ENCODE data around the gene LAMA4. TPM values are rescaled to one million over a fixed set of nuclear protein-coding genes. Genes with fewer than 3 reads are reported as not detected.

Gene LAMA4
- total RNA-seq, 6 experiments from 2014 or later, result 80.6 to 130 (median 89.8) TPM

DNA sequence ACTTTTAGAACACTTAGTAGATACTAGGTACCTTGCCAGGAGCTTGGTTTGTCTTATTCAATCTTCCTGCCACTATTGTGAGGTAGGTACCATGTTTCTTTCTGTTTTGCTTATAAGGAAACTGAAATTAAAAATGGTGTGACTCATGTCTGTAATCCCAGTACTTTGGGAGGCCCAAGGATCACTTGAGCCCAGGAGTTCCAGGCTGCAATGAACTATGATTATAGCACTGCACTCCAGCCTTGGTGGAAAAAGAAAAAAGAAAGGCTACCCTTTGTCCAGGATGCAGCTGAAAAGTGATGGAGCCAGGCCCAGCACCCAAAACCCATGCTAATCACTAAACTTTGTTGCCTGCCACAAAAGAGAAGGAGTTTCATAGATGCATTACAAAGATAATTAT is 34.1 kb upstream of the LAMA4 start:
- TF ChIP-seq, protein P1, sequence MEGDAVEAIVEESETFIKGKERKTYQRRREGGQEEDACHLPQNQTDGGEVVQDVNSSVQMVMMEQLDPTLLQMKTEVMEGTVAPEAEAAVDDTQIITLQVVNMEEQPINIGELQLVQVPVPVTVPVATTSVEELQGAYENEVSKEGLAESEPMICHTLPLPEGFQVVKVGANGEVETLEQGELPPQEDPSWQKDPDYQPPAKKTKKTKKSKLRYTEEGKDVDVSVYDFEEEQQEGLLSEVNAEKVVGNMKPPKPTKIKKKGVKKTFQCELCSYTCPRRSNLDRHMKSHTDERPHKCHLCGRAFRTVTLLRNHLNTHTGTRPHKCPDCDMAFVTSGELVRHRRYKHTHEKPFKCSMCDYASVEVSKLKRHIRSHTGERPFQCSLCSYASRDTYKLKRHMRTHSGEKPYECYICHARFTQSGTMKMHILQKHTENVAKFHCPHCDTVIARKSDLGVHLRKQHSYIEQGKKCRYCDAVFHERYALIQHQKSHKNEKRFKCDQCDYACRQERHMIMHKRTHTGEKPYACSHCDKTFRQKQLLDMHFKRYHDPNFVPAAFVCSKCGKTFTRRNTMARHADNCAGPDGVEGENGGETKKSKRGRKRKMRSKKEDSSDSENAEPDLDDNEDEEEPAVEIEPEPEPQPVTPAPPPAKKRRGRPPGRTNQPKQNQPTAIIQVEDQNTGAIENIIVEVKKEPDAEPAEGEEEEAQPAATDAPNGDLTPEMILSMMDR (IDR thresholded peaks at IDR 0.05), result no peak
- H3K27ac Mint-ChIP-seq, result no peak overlapping the region

DNA sequence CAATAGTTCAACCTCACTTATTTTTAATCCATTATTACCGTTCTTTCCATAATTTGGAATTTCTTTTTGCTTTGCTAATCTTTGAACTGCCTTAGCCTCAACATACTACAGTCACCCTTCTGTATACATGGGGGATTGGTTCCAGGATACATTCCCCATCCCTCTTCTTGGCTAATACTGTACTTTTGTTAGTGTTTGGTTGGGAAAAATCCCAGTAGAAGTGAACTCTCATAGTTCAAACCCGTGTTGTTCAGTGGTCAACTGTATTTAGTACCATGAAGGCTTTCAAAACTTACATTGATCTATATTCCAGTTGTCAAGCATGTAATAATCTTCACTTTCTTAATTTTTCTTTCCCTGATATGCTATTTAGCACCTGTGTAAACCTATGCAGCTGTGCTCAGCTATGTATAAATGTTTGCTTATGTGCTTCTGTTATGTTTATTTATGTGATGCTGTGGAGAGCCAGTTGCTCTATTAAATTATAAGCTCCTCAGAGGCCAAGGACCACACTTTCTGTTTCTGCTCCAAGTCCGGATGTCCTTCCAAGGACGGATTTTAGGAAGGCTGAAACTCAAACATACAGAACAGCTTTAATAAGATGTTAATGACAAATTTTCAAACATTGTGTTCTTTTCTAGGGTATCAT is 33.3 kb upstream of the LAMA4 start:
- Mint-ChIP-seq H3K9me3 (no peaks in the 10 kb centered on the region), H3K27me3 (ENCODE audit: insufficient read depth) (no peaks in the 10 kb centered on the region), H3K4me3 (no peak overlapping the region), H3K36me3 (ENCODE audit: low read depth) (no peaks in the 10 kb centered on the region; the same call in 1 of the 2 replicates), H3K4me1 (ENCODE audit: low read depth) (peaks cover 23% of the 10 kb centered on the region), H3K27ac (no peak overlapping the region)
- TF ChIP-seq, protein P1 (IDR thresholded peaks at IDR 0.05), result no peak
- DNase-seq, result no peak

More for the DNA sequence above, 34.1 kb upstream of the LAMA4 start:
- peaks cover 15% of the 10 kb centered on the region for H3K4me1 Mint-ChIP-seq (ENCODE audit: low read depth)
- H3K36me3 Mint-ChIP-seq (ENCODE audit: low read depth), result no peaks in the 10 kb centered on the region; the same call in 1 of the 2 replicates
- no peak overlapping the region for H3K4me3 Mint-ChIP-seq
- DNase-seq, result no peak
- no peaks in the 10 kb centered on the region for H3K9me3 Mint-ChIP-seq
- H3K27me3 Mint-ChIP-seq (ENCODE audit: insufficient read depth), result no peaks in the 10 kb centered on the region

DNA sequence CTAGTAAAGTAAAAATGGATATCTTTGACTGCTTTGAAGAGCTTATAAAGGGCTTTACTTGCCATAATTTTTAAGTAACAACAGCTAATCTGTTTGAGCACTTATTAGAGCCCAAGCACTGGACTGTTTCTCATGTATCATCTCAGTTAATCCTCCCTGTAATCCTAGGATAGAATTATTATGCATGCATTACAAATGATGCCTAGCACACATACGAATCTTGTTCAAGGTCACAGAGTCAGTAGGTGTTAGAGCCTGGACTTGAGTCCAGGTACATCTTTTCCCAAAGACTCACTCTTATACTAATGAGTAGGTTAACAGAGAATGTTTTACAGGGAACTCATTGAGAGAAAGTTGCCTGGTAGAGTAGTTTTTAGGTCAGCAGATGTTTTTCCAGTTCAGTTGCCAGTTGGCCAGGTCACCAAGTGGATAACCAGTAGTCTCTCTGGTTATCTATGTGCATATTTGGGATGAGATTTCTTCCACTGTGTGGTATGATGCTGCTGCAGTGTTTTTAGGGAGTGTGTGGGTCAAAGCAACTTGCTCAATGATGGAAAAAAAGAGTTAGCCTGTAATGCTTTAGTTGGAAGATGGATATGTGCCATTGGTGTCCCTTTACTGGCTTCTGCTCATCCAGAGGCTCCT is 32.3 kb upstream of the LAMA4 start:
- H3K27me3 Mint-ChIP-seq (ENCODE audit: insufficient read depth), result no peaks in the 10 kb centered on the region
- TF ChIP-seq, protein P1 (IDR thresholded peaks at IDR 0.05), result no peak
- DNase-seq, result no peak
- no peaks in the 10 kb centered on the region; the same call in 1 of the 2 replicates for H3K36me3 Mint-ChIP-seq (ENCODE audit: low read depth)
- no peaks in the 10 kb centered on the region for H3K9me3 Mint-ChIP-seq
- no peak overlapping the region for H3K27ac Mint-ChIP-seq
- no peak overlapping the region for H3K4me3 Mint-ChIP-seq
- H3K4me1 Mint-ChIP-seq (ENCODE audit: low read depth), result peaks cover 34% of the 10 kb centered on the region

DNA sequence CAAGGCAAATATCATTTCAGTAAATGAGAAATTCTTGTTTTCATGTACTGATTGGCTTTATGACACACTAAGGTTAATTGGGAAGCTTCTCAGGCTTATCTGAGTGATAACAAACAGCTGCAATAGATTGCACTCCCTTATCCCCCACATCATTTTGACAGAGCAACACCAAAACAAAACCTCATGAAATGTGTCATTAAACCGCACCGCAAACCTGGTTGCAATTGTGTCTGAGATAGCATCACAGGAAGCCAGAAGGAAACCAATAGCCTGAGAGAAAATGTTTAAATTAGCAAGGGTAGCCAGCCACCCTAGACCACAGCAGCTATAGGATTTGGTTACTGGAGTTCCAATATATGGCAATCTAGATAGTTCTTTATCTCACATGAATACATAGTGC is 31.6 kb upstream of the LAMA4 start:
- Mint-ChIP-seq H3K27ac (no peak overlapping the region), H3K9me3 (no peaks in the 10 kb centered on the region), H3K4me1 (ENCODE audit: low read depth) (peaks cover 38% of the 10 kb centered on the region), H3K4me3 (no peak overlapping the region), H3K27me3 (ENCODE audit: insufficient read depth) (no peaks in the 10 kb centered on the region), H3K36me3 (ENCODE audit: low read depth) (no peaks in the 10 kb centered on the region; the same call in 1 of the 2 replicates)
- TF ChIP-seq, protein P1 (IDR thresholded peaks at IDR 0.05), result no peak
- DNase-seq, result no peak

DNA sequence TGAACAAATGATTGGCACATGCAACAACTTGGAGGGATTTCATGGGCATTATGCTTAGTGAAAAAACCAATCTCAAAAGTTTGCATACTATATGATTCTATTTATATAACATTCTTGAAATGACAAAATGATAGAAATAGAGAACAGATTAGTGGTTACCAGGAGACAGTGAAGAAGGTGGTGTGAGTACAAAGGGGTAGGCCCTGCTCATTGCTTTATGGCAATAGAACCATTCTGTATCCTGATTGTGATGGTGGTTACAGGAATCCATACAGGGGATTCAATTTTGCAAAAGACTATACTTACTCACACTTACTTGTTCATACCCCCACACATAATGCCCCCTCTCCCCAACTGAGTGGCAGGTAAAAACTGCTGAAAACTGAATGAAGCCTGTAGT is 30.2 kb upstream of the LAMA4 start:
- peaks cover 52% of the 10 kb centered on the region for H3K4me1 Mint-ChIP-seq (ENCODE audit: low read depth)
- H3K36me3 Mint-ChIP-seq (ENCODE audit: low read depth), result no peaks in the 10 kb centered on the region; the same call in 1 of the 2 replicates

More for the DNA sequence above, 30.2 kb upstream of the LAMA4 start:
- no peak overlapping the region for H3K4me3 Mint-ChIP-seq
- H3K27ac Mint-ChIP-seq, result no peak overlapping the region
- TF ChIP-seq, protein P1 (IDR thresholded peaks at IDR 0.05), result no peak
- DNase-seq, result no peak
- H3K9me3 Mint-ChIP-seq, result no peaks in the 10 kb centered on the region
- no peaks in the 10 kb centered on the region for H3K27me3 Mint-ChIP-seq (ENCODE audit: insufficient read depth)

All from HFFc6 (cell line).